GM06990 (cell line): ENCODE data around the gene MTCH1.

ENCODE experiments used
- DNase-seq: peaks from one replicate; pipeline ENCODE4 v3.0.0-alpha.2; 2011; ENCODE audit not compliant: insufficient read length; ENCODE audit errors: extremely low read depth
- H3K27me3 ChIP-seq: replicated peaks from 2 replicates; pipeline ENCODE4 v1.6.0; 2011; ENCODE audit warnings: low read length; ENCODE audit not compliant: control insufficient read depth, insufficient read depth
- H3K36me3 ChIP-seq: 2 replicates; pipeline ENCODE4 v1.5.1; 2011; ENCODE audit warnings: low read length; ENCODE audit not compliant: control insufficient read depth, insufficient read depth
- H3K4me3 ChIP-seq: replicated peaks from 2 replicates; pipeline ENCODE4 v1.5.1; 2011; ENCODE audit warnings: low read depth, mild to moderate bottlenecking, control low read depth, low read length
- CTCF ChIP-seq: IDR thresholded peaks from 2 replicates; pipeline ENCODE4 v1.5.1; 2011; ENCODE audit warnings: low read length, control low read depth, mild to moderate bottlenecking, inconsistent platforms; ENCODE audit not compliant: insufficient read depth, poor library complexity, severe bottlenecking

MTCH1 gene

DNA sequence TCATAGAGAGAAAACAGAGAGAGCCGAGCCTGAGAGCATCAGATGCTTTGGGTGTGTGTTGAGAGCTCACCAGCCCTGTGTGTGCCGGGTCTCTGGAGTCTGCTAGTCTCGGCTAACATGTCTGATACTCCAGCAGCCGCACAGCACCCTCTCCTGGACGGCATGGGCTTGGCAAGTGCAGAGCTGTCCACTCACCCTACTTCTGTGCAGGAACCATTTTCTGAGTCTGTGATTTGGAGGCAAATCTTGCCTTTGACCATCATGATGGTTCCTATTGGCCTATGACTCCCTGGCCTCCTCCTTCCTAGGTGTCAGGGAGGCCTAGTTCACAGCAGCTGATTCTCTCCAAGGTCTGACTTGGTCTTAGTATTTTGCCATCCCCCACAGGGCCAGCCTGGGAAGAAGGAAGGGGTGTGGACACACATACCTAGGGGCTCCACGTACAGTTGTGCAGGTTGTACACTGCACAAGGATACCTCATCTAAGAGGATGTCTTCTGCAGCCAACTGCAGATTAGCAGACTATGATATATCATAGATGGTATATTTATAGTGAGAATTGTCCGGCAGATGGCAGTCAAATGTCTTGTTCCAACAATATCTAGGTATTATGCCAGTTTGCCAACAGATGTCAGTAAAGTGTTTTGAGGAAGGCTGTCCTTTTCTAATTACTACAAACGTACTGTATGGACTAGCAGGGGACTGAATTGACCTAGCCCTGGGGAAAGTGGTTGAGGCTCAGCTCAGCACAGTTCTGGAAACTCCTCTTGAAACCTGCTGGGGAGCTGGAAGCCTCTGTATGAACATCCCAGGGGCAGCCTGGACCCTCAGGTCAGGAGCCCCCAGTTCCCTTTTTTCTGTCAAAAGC lies 32.4 kb upstream of the MTCH1 start:
- DNase-seq = peak; percentile 71
- Histone ChIP-seq H3K27me3 (no peaks in the 10 kb centered on the region), H3K36me3 (peaks cover 61% of the 10 kb centered on the region), H3K4me3 (no peak overlapping the region)
- peak; percentile 97 for TF ChIP-seq CTCF

DNA sequence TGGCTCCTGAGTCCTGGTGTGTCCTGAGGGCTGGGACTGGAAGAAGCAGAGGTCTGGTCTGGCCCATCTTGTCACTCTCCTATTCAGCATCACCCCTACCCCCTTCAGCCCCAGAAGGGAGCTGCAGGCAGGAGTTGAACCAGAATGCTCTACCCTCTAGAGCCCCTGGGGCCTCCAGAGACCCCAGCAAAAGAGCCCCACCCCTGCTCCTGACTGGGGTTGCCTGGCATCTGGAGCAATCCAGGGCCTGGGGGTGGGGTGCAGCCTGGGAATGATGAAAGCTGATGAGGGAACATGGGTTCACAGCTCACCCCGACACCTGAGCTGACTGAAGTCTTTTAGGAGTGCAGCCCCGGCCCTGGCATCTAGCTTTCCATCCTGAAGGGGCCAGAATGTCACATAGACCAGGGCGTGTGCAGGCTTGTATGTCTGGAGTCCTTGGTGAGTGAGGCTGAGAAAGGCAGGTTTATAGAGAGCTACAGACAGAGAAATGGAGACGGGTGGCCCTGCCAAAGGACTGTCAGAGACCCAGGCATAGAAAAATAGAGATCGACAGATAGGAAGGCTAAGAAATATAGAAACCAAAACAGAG lies 31.7 kb upstream of the MTCH1 start:
- Histone ChIP-seq H3K36me3 (peaks cover 61% of the 10 kb centered on the region), H3K4me3 (no peak overlapping the region), H3K27me3 (no peaks in the 10 kb centered on the region)
- DNase-seq = no peak
- no peak for TF ChIP-seq CTCF

- Histone ChIP-seq H3K27me3 (no peaks in the 10 kb centered on the region), H3K4me3 (no peak overlapping the region), H3K36me3 (peaks cover 56% of the 10 kb centered on the region)
- no peak for DNase-seq
- no peak for TF ChIP-seq CTCF
Measured at GRCh38 chr6:37016995-37017394, 31.0 kb upstream of the MTCH1 start.

DNA sequence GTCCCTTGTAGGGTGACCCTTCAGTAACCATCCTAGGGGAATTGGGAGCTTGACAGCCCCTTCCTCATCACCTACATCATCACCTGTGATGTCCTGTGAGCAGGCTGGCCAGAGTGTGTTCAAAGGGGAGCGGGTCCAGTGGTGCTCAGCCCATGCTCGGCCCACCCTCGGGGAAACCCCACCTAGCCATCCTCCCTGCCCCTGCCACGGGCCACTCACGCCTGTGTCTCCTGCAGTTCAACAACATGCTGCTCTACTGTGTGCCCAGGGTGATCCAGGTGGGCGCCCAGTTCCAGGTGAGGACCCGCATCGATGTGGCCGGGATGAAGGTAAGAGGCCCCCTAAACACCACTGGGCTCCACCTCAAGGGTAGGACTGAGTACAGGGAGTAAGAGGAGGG lies 29.5 kb upstream of the MTCH1 start:
- no peak overlapping the region for H3K4me3 ChIP-seq
- H3K27me3 ChIP-seq = no peaks in the 10 kb centered on the region
- peaks cover 58% of the 10 kb centered on the region for H3K36me3 ChIP-seq
- no peak for TF ChIP-seq CTCF
- no peak for DNase-seq

DNA sequence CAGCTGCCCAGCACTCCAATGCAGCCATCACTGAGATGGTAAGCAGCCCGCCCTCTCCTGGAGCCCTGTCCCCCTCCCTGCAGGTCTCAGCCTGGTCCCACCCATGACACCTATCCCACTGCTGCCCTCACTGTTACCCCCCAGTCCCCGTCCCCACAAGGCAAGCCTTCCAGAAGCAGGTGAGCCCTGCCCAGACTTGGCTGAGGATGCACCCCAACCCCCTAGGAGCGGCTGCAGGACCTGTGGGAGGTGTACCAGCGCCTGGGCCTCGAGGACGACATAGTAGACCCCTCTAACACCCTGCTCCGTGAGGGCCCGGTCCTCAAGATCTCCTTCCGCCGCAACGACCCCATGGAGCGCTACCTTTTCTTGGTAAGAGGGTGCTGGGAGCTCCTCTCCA lies 28.7 kb upstream of the MTCH1 start:
- H3K36me3 ChIP-seq = peaks cover 59% of the 10 kb centered on the region
- no peak overlapping the region for H3K4me3 ChIP-seq
- H3K27me3 ChIP-seq = no peaks in the 10 kb centered on the region
- DNase-seq = no peak
- no peak for TF ChIP-seq CTCF
